Thymus (tissue), 11 donors: ENCODE data around the gene USP53. TPM values are rescaled to one million over a fixed set of nuclear protein-coding genes. Genes with fewer than 3 reads are reported as not detected.

Source experiments
- DNase-seq, 9 donors: peaks; one replicate each; pipeline ENCODE4 v3.0.0-alpha.2; 2013; ENCODE audit warnings: low spot score in 9 of 9, low read depth in 6 of 9, missing footprints in 1 of 9
- H3K27ac ChIP-seq, 2 donors: one replicate each; pipeline ENCODE4 v1.5.1; 2013; ENCODE audit warnings: control low read depth in 1 of 2, low read depth in 1 of 2, low read length in 1 of 2, mild to moderate bottlenecking in 1 of 2, moderate library complexity in 1 of 2
- H3K27me3 ChIP-seq, 2 donors: one replicate each; pipeline ENCODE4 v1.5.1; 2013; ENCODE audit warnings: low read length in 1 of 2; ENCODE audit not compliant: control insufficient read depth in 2 of 2, insufficient read depth in 1 of 2
- H3K36me3 ChIP-seq, 2 donors: one replicate each; pipeline ENCODE4 v1.5.1; 2013; ENCODE audit warnings: low read length in 1 of 2, mild to moderate bottlenecking in 1 of 2, moderate library complexity in 1 of 2; ENCODE audit not compliant: control insufficient read depth in 2 of 2, insufficient read depth in 2 of 2
- H3K4me1 ChIP-seq, 2 donors: one replicate each; pipeline ENCODE4 v1.5.1; 2013; ENCODE audit warnings: low read length in 2 of 2; ENCODE audit not compliant: control insufficient read depth in 2 of 2, insufficient read depth in 2 of 2
- H3K4me3 ChIP-seq, 2 donors: one replicate each; pipeline ENCODE4 v1.5.1; 2013; ENCODE audit warnings: low read length in 2 of 2, control low read depth in 1 of 2, mild to moderate bottlenecking in 1 of 2
- H3K9me3 ChIP-seq, 2 donors: one replicate each; pipeline ENCODE4 v1.5.1; 2013; ENCODE audit warnings: low read length in 1 of 2, mild to moderate bottlenecking in 1 of 2; ENCODE audit not compliant: control insufficient read depth in 2 of 2, insufficient read depth in 1 of 2
- WGBS: extraction: QIAGEN DNeasy Blood & Tissue Kit; methylation state at CpG from one replicate; pipeline ENCODE4 v1.1.7; 2013; 5-methylcytosine and 5-hydroxymethylcytosine counted together
- polyA plus RNA-seq: library from polyadenylated mRNA; stranded (reverse); fragments of 200-250 nt; gene quantifications from one replicate; pipeline ENCODE4 v1.2.3, GENCODE V29; 2013
- total RNA-seq: library from RNA; stranded (reverse); fragments of 120-200 nt; gene quantifications from one replicate; pipeline ENCODE4 v1.2.4, GENCODE V29; 2013
- donor health status: healthy.

USP53 gene
- total and polyA plus RNA-seq, 2 donors, result 17.3 to 18.5 TPM

GRCh38 chr4:119211867-119212233 lies 663 bp upstream of the USP53 start:
- peak overlapping the region; percentile 88 to 89 for H3K27ac ChIP-seq
- peaks cover 0 to 3% of the 10 kb centered on the region in 2 donors for H3K27me3 ChIP-seq
- H3K4me1 ChIP-seq, result peaks cover 5 to 7% of the 10 kb centered on the region in 2 donors
- H3K4me3 ChIP-seq, result peak overlapping the region; percentile 78 to 91
- WGBS, result 2% methylated on average over 12 of the region's 12 CpGs
- H3K36me3 ChIP-seq, result no peaks in the 10 kb centered on the region
- no peaks in the 10 kb centered on the region for H3K9me3 ChIP-seq
- peak in 1 of 9 donors; percentile 68 for DNase-seq

GRCh38 chr4:119212964-119213606 lies 572 bp downstream of the USP53 start:
- peaks cover 0 to 3% of the 10 kb centered on the region in 2 donors for H3K27me3 ChIP-seq
- H3K4me1 ChIP-seq, result peaks cover 5 to 7% of the 10 kb centered on the region in 2 donors
- DNase-seq, result peak in 6 of 9 donors; percentile 22 to 68 (median 42)
- H3K4me3 ChIP-seq, result peak overlapping the region; percentile 78 to 91
- under 1% methylated on average over 24 of the region's 24 CpGs for WGBS
- no peaks in the 10 kb centered on the region for H3K36me3 ChIP-seq
- no peaks in the 10 kb centered on the region for H3K9me3 ChIP-seq
- H3K27ac ChIP-seq, result peak overlapping the region; percentile 89 to 90

- Histone ChIP-seq H3K27ac (no peak overlapping the region), H3K36me3 (no peaks in the 10 kb centered on the region), H3K27me3 (no peaks in the 10 kb centered on the region), H3K4me1 (peaks cover 2 to 3% of the 10 kb centered on the region in 2 donors), H3K9me3 (no peaks in the 10 kb centered on the region), H3K4me3 (no peak overlapping the region)
- no peak for DNase-seq
- 98% methylated on average over 1 of the region's 1 CpG for WGBS
These were observed 5.6 kb downstream of the USP53 start for GRCh38 chr4:119218093-119218492.

- H3K9me3 ChIP-seq, result no peaks in the 10 kb centered on the region
- no peak overlapping the region for H3K27ac ChIP-seq
- no peak for DNase-seq
- no peak overlapping the region for H3K4me3 ChIP-seq
- H3K27me3 ChIP-seq, result no peaks in the 10 kb centered on the region
- no peaks in the 10 kb centered on the region for H3K36me3 ChIP-seq
- H3K4me1 ChIP-seq, result no peaks in the 10 kb centered on the region
- 83% methylated on average over 4 of the region's 4 CpGs for WGBS
These were observed 8.9 kb downstream of the USP53 start for GRCh38 chr4:119221412-119221811.

- Histone ChIP-seq H3K4me1 (no peaks in the 10 kb centered on the region), H3K4me3 (no peak overlapping the region), H3K27me3 (no peaks in the 10 kb centered on the region), H3K27ac (no peak overlapping the region), H3K9me3 (no peaks in the 10 kb centered on the region), H3K36me3 (no peaks in the 10 kb centered on the region)
- DNase-seq, result no peak
These were observed 15.2 kb downstream of the USP53 start for GRCh38 chr4:119227690-119228089.

- Histone ChIP-seq H3K4me1 (no peaks in the 10 kb centered on the region), H3K36me3 (no peaks in the 10 kb centered on the region), H3K27me3 (no peaks in the 10 kb centered on the region), H3K4me3 (no peak overlapping the region), H3K27ac (no peak overlapping the region), H3K9me3 (no peaks in the 10 kb centered on the region)
- no peak for DNase-seq
- 100% methylated on average over 3 of the region's 3 CpGs for WGBS
These were observed 15.9 kb downstream of the USP53 start for GRCh38 chr4:119228406-119228805.

GRCh38 chr4:119229908-119230687 lies 17.6 kb downstream of the USP53 start:
- Histone ChIP-seq H3K4me3 (no peak overlapping the region), H3K36me3 (no peaks in the 10 kb centered on the region), H3K4me1 (peaks cover 0 to 6% of the 10 kb centered on the region in 2 donors), H3K9me3 (no peaks in the 10 kb centered on the region), H3K27me3 (no peaks in the 10 kb centered on the region), H3K27ac (no peak overlapping the region)
- DNase-seq, result no peak
- 96% methylated on average over 4 of the region's 4 CpGs for WGBS

- Histone ChIP-seq H3K27ac (no peak overlapping the region), H3K36me3 (no peaks in the 10 kb centered on the region), H3K27me3 (no peaks in the 10 kb centered on the region), H3K4me3 (no peak overlapping the region), H3K4me1 (peaks cover 0 to 6% of the 10 kb centered on the region in 2 donors), H3K9me3 (no peaks in the 10 kb centered on the region)
- WGBS, result 95% methylated on average over 3 of the region's 3 CpGs
- DNase-seq, result no peak
These were observed 19.0 kb downstream of the USP53 start for GRCh38 chr4:119231491-119231890.

GRCh38 chr4:119232286-119232685 lies 19.8 kb downstream of the USP53 start:
- no peaks in the 10 kb centered on the region for H3K36me3 ChIP-seq
- peaks cover 0 to 6% of the 10 kb centered on the region in 2 donors for H3K4me1 ChIP-seq
- H3K27me3 ChIP-seq, result no peaks in the 10 kb centered on the region
- H3K4me3 ChIP-seq, result no peak overlapping the region
- H3K27ac ChIP-seq, result no peak overlapping the region
- DNase-seq, result no peak
- 96% methylated on average over 1 of the region's 1 CpG for WGBS
- H3K9me3 ChIP-seq, result no peaks in the 10 kb centered on the region
